GM18873 (cell line): ENCODE results near the gene SGK1.

Experiments
- ATAC-seq: cut with Tn5 transposase; IDR thresholded peaks from one replicate; pipeline ENCODE4 v1.9.1; 2021; ENCODE audit warnings: mild to moderate bottlenecking, moderate library complexity, moderate number of reproducible peaks; ENCODE audit not compliant: unreplicated experiment, low FRiP score

The SGK1 gene

DNA sequence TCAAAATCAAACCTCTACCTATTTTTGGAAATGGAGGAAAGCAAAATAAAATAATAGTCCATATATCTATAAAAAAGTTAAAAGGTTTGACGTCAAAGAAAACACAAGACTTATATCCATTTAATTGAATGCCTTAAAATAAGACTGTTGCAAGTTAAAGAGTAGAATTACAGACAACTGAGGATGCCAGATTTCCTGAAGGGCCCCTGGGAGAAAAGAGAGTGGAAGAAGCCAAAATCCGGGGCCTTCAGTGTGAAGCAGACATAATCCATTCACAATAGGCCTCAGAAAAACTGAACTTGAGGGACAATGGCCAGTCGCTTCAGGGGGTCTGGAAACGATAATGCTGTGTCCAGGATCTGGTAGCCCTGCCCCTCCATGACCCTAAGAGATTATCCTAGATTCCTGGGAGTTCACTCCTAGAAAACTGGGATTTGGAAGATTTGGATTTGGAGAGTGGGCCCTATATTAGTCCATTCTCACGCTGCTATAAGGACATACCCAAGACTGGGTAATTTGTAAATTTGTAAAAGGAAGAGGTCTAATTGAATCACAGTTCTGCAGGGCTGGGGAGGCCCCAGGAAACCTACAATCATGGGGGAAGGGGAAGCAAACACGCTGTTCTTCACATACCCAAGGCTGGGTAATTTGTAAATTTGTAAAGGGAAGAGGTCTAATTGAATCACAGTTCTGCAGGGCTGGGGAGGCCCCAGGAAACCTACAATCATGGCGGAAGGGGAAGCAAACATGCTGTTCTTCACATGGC lies 171.5 kb downstream of the SGK1 start:
- ATAC-seq = no peak

DNA sequence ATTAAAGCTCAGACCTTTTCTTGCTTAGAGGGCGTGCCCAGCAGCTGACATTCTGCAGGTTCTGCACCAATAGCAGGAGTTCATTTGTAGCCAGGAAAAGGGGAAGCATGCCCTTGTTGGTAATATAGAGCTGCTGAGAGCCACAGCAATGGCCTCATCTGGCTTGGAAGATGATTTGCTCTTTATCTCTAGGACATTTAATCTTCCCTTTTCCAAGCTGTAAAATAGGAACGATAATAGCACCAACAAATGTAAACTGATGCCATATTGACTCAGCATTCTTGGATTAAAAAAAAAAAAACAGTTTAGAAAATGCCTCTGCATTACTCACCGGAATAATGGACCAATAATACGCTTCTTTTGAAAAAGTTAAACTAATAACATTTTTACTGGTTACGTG lies 172.1 kb downstream of the SGK1 start:
- no peak for ATAC-seq

- no peak for ATAC-seq
Measured at GRCh38 chr6:134138226-134138975, 179.5 kb downstream of the SGK1 start.

DNA sequence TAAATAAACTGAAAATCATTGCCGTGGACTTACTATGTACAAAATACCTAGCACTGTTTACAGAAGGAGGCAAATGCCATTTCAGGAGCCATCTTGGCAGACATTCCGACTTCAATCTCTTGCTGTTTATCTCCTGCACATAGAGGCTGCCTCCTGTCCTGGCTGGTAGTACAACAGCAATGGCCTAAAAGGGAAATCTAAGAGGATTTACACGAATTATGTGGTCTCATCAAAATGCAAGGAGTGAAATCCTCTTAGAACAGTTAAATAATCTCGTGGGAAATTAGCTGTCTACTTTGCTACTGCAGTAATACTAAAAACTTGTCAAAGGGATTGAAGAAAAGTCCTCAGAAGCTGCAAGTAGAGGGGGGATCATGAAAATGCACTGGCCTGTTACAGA lies 183.3 kb downstream of the SGK1 start:
- no peak for ATAC-seq

DNA sequence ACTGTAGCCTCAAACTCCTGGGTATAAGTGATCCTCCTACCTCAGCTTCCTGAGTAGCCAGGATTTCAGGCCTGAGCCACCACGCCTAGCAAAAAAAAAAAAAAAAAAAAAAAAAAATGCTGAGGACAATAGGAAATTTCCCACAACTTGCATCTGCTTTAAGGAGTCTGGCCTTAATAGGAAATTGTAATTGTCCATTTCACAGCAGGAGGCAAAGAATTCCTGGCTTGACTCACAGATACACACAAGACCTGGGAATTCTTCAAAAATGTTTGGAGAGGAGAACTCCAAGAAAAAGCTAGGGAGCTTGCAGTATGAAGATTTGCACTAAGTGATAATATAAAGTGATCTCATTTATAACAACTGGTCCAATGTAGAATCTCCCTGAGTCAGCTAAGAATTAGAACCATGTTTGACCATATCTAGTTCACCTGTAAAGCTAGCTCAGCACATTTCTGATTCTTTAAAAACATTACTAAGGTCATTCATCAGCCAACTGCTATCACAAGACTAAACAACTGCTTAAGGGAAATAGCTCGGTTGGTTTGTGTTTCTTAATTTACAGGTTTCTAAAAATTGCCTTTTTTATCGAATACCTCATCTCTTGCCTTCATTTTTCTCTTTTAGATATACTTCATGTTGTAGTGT lies 185.3 kb downstream of the SGK1 start:
- ATAC-seq = no peak

GRCh38 chr6:134131530-134132139 lies 186.3 kb downstream of the SGK1 start:
- ATAC-seq = no peak

GRCh38 chr6:134128146-134128545 lies 189.8 kb downstream of the SGK1 start:
- ATAC-seq = no peak

GRCh38 chr6:134123666-134124208 lies 194.2 kb downstream of the SGK1 start:
- no peak for ATAC-seq

DNA sequence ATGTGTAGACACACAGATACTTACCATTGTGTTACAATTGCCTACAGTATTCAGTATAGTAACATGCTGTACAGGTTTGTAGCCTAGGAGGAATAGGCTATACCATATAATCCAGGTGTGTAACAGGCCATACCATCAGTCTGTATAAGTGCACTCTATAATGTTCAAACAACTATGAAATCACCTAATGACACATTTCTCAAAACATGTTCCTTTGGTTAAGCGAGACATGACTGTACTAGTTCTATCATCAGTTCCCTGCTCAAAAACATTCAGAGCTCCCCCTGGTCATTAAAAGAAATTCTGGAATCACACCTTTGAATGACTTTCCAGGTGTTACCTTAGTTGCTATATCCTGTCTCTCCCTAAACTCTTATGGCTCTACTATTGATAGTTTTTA lies 195.1 kb downstream of the SGK1 start:
- no peak for ATAC-seq

DNA sequence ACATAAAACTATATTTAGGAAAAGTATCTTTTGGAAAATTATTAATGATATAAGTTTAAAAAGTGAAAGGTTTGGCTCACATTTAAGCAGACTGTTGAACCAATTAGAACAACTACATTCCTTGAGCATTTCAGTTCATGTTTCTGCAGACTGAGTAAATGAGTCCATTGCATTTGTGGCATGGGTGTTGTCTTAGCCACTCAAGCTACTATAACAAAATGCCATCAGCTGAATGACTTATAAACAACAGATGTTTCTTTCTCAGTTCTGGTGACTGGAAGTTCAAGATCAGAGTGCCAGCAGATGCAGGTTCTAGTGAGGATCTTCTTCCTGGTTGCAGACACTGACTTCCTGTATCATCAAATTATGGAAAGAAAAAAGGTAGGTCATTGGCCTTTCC lies 198.4 kb downstream of the SGK1 start:
- ATAC-seq = no peak
